UCSD-AML1 (cell line): ENCODE data around the gene RPA3.

Source experiments
- DNase-seq: peaks from one replicate; lab custom pipeline; 2025; ENCODE audit not compliant: unreplicated experiment; lab: John Stamatoyannopoulos, UW

RPA3 gene

GRCh38 chr7:7718492-7718891, at the start of gene RPA3:
Gene RPA3 (minus strand): TSS chr7:7718607. CDS start chr7:7640418, 78,189 bp downstream.
- no peak for DNase-seq

- no peak for DNase-seq
These were observed 48.3 kb upstream of the RPA3 start for GRCh38 chr7:7766671-7767070.

DNA sequence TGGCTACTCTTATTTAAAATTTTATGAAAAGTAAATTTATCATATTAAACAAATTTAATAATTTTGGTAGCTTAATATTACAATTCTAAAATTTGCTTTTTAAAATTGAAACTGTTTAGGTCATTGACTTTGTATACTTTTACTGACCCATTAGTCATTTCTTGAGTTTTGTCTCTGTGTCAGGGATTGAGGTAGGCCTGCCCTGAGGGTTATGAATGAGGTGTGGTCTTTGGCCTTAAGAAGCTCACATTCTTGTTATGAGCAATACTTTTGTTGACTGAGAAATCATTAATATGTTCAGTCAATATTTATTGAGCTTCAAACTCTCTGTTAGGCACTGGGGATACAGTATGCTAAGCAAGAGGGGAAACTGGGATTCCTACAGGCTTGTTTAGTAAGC, 47.0 kb upstream of the RPA3 start:
- no peak for DNase-seq

- no peak for DNase-seq
These were observed 46.4 kb upstream of the RPA3 start for GRCh38 chr7:7764520-7765396.

DNA sequence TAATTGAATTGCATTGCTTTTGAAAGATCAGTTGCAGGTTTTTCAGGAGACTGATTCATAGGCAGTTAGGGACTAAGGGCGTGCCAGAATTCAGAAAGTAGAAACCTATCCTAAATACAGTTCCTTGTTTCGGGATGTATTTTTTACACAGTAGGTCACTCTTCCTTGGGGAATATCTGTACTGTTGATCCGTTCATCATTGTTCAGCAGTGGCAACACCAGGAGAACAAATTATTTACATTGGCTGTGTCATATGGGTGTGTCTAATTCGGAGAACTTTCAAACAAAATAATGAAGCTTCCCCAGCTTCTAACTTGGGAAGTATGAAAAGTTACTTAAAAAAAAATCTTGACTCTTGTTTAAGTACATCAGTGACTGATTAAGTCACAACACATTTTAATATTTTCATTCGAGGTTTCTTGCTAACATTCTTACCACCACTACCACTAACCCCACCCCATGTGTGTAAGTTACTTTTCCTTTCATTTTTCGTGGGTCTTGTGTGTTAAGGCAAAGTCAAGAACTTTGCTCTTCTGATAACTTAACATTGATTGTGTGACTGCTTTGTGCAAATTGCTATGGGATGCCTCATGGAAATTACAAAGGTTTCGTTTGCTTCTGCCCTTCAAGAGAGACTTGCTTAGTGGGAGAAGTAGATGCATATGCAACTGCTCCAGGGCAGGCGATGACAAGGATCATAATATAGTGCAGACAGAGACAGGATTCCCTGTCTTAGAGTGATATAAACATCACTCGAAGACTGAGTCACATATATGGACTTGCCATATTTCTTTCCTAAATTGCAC, 43.8 kb upstream of the RPA3 start:
- DNase-seq, result no peak

- DNase-seq, result no peak
These were observed 43.0 kb upstream of the RPA3 start for GRCh38 chr7:7761340-7761973.

- DNase-seq, result no peak
These were observed 39.2 kb upstream of the RPA3 start for GRCh38 chr7:7757576-7757975.

DNA sequence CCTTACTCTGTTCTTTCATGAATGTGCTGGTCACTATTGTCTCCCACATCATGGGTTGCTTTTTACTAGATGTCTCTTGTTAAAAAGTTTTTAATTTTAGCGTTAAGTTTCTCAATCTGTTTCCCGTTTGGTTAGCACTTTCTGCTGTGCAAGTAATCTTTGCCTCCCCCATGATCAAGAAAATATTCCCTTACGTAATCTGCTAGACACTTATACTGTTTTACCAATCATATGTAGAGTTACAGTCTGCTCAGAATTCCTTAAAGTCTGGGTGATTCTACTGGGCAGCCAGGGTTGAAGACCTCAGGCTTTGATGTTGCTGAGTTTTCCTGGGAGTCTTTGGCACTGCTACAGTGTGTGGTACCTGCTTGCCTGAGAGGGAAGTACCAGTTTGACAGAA, 38.2 kb upstream of the RPA3 start:
- no peak for DNase-seq

DNA sequence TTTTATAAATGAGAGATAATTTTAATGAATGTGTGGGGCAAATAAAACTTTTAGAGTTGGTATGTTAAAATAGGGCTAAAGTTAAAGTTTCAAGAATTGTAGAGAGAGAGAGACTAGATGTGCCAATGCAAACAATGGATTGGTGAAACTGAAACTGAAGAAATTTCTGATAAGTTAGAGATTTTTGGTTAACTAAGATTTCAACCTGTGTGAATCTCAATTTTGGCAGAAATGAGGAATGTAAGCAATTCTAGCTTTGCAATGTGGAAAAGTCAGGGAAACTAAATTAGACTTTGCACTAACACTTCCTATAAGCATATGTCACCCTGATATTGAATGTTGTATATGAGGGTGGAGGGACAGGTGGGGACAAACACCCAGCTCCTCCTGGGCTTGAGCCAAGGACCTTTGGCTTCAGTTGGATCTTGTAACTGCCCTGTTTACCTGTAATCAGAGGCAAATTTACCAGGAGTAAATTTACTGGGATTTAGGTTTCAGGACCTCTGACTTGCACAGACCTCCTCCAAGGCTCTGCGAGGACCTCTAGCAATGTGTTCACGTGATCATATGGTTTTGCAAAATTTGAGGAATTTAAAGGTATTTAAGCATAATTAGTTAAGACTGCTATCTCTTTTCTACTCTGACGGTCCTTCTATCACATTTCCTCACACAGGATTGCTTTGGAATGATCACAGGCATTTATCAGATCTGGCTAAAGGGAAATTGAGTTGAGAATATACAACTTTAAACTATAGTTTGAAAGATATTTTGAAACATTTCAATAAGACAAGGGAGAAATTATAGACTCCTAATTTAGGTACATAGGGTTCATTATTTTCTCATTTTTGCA, 33.1 kb upstream of the RPA3 start:
- DNase-seq, result no peak

DNA sequence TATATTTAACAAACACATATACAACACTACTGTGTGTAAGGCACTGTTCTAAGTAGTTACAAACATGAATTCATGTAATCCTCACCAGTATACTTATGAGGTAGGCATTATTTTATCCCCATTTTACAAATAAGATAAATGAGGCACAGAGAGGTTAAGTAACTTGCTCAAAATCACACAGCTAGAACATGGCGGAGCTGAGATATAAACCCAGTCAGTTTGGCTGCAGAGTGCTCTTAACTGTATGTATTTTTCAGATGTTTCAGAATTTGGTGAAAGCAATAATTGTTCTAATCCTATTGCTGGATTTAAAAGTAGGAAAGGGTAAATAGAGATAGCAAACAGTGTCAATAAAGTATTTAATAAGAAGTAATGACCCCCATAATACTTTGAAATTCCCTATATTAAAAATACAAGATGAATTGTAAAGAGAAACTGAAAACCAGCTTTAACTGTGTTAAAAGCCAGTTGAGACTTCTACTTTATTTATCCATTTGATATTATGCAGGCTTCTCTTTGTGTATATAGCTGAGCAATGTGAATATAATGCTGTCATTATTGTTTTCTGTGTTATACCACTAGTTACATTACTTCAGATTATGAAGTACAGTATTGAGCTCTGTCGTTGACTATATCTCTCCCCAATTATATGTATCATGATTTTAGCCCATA, 32.3 kb upstream of the RPA3 start:
- DNase-seq, result no peak

- no peak for DNase-seq
These were observed 28.1 kb upstream of the RPA3 start for GRCh38 chr7:7746458-7746857.

DNA sequence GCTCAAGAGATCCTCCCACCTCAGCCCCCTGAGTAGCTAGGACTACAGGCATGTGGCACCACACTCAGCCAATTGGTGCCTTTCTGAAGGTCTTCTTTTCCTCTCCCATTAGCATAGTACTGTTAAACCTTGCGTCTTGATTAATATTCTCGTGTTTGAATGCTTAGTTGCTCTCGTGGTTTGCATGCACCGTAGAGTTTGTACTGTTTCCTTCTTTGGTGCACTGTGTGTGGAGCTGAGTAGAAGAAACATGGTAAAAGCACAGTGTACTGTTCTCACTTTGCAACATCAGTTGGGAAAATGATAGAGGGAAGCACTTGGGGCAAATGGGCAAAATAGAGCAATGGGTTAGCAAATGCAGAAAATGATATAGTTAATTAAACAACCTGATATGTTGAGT, 27.6 kb upstream of the RPA3 start:
- DNase-seq, result no peak

DNA sequence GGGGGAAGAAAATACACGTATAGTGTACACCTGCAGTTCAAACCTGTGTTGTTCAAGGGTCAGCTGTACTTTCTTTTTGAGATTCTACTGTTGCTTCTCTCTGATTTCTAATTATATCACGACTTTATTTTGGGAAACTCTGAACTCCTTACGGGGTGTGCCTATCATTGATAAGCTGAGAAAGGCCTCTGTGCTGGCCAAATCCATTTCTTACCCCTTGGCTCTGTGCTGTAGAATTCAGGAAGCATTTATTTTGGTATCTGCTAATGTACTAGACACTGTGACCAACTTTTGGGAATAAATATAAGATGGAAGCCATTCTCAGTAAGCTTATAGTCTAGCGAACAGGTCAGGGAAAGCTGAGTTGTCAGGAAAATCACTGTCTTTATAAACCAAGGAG, 26.9 kb upstream of the RPA3 start:
- no peak for DNase-seq

DNA sequence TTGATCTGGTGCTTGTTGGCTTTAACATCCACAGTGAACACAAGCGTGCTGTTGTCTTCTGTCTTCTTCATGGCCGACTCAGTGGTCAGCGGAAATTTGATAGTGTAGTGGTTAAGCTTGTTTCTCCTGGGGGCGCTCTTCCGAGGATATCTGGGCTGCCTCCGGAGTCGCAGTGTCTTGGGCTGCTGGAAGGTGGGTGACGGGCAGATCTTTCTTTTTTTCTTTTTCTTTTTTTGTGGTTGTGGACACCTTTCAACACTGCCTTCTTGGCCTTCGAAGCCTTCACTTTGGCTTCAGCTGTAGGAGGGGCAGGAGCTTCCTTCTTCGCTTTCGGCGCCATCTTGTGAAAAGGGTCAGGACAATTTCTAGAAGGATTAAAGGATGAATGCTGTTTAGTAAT, 23.8 kb upstream of the RPA3 start:
- no peak for DNase-seq

GRCh38 chr7:7740037-7740355, 21.6 kb upstream of the RPA3 start:
- no peak for DNase-seq

DNA sequence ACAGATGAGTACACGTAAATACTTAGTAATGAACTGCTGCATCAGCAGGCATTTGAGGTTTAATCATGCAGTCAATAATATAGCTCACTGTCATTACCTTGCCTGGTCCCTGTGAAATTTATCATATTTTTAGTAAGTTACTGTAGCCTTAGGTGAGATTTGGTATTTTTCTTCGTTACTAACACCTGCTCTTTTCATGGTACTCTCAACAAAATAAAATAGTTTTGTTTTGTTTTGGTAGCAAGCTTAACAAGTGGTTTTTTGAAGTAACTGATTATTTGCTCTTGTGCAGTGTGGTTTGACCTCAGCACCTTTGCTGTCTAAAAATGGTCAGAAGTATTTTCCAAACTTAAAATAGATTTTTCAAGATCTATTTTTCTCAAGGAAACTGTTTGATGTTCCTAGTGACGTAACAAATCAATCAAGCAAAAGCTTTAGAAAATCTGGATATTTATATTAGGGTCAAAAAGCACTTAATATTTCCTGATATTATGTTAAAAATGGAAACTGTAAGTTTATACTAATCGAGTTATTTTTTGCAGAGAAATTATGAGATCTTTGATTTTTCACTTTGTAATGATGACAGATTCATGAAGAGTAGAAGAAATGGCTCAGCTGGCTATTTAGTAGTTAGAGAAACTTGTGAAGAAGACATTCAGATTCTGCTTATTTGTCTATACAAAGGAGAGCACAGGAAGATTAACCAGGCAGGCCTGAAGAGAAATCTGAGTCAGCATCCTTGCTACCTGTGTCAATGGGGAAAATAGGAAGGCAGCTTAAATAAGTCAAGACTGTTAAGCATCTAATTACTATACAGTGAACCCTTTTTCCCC, 21.0 kb upstream of the RPA3 start:
- no peak for DNase-seq

GRCh38 chr7:7738622-7739021, 20.2 kb upstream of the RPA3 start:
- no peak for DNase-seq

DNA sequence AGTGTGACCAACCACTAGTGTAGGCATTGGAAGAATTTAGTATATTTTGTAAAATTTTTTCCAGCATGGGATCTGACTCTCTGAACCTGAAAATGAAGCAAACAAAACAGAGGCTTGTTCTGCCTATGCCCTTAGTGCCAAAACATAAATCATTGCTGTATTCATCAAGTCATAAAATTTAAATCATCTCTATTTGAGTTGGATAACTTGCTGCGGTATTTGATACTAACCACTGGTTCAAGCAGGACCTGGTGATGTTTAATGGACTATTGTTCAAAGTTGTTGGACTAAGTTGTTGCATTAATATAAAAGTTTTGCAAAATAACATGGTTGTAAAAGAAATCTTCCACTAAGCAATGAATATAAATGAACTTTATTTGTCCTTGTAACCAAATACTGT, 19.8 kb upstream of the RPA3 start:
- no peak for DNase-seq

DNA sequence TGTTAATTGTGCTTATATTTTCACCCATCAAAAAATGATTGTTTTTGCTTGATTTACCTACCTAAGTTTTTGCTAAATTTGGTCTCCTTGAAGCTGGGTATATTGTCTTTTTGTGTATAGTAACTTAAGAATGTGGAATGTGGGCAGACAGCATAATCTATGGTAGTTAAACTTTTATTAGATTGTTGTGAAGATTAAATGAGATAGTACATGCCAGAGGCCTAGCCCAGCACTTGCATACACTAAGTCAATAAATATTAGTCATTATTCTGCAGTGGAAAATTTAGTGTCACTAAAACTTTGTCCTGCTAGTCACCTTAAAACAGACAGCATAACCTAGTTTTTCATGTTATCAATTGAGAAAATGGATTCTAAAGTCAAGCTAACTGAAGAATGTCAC, 19.3 kb upstream of the RPA3 start:
- DNase-seq, result no peak

- no peak for DNase-seq
These were observed 18.3 kb upstream of the RPA3 start for GRCh38 chr7:7736671-7737070.
